Hepatocyte (in vitro differentiated cells): ENCODE data around the gene TAGLN3. TPM values are rescaled to one million over a fixed set of nuclear protein-coding genes. Genes with fewer than 3 reads are reported as not detected.

Source experiments
- DNase-seq: peaks from one replicate; pipeline ENCODE4 v3.0.0-alpha.2; 2016; ENCODE audit warnings: low spot score
- H2AFZ ChIP-seq: fragments of 200-600 bp; sonication (generic); 2 replicates; pipeline ENCODE4 v1.6.0; 2016; ENCODE audit warnings: antibody characterized with exemption, mild to moderate bottlenecking
- H3K27ac ChIP-seq: fragments of 200-600 bp; sonication (generic); 2 replicates; pipeline ENCODE4 v1.5.1; 2016; ENCODE audit warnings: mild to moderate bottlenecking
- H3K27me3 ChIP-seq: fragments of 200-600 bp; sonication (generic); 2 replicates; pipeline ENCODE4 v1.6.1; 2016
- H3K36me3 ChIP-seq: fragments of 200-600 bp; sonication (generic); replicated peaks from 2 replicates; pipeline ENCODE4 v1.5.1; 2016; ENCODE audit warnings: low read depth; ENCODE audit not compliant: insufficient read depth
- H3K4me1 ChIP-seq: fragments of 200-600 bp; sonication (generic); 2 replicates; pipeline ENCODE4 v1.5.1; 2016; ENCODE audit warnings: mild to moderate bottlenecking, moderate library complexity; ENCODE audit not compliant: insufficient read depth
- H3K4me2 ChIP-seq: fragments of 200-600 bp; sonication (generic); 2 replicates; pipeline ENCODE4 v1.6.0; 2016
- H3K4me3 ChIP-seq: fragments of 200-600 bp; sonication (generic); 2 replicates; pipeline ENCODE4 v1.5.1; 2016; ENCODE audit warnings: mild to moderate bottlenecking
- H3K79me2 ChIP-seq: fragments of 200-600 bp; sonication (generic); 2 replicates; pipeline ENCODE4 v1.6.0; 2017; ENCODE audit warnings: mild to moderate bottlenecking
- H3K9me2 ChIP-seq: fragments of 200-600 bp; sonication (generic); replicated peaks from 2 replicates; pipeline ENCODE4 v1.6.0; 2017; ENCODE audit warnings: mild to moderate bottlenecking; ENCODE audit not compliant: insufficient read depth
- H3K9me3 ChIP-seq: fragments of 200-600 bp; sonication (generic); 2 replicates; pipeline ENCODE4 v1.5.1; 2016; ENCODE audit warnings: low read depth, mild to moderate bottlenecking
- H4K20me1 ChIP-seq: fragments of 200-600 bp; sonication (generic); 2 replicates; pipeline ENCODE4 v1.6.0; 2016; ENCODE audit warnings: mild to moderate bottlenecking; ENCODE audit not compliant: insufficient read depth, poor library complexity, severe bottlenecking
- CTCF ChIP-seq: fragments of 200-600 bp; sonication (generic); IDR thresholded peaks from 2 replicates; pipeline ENCODE4 v1.5.1; 2016; ENCODE audit warnings: antibody characterized with exemption, mild to moderate bottlenecking; ENCODE audit not compliant: poor library complexity
- EZH2 ChIP-seq: fragments of 200-600 bp; sonication (generic); IDR thresholded peaks from 2 replicates; pipeline ENCODE4 v1.6.1; 2016; ENCODE audit warnings: antibody characterized with exemption, mild to moderate bottlenecking, borderline replicate concordance
- EZH2phosphoT487 ChIP-seq: fragments of 200-600 bp; sonication (generic); IDR thresholded peaks from one replicate; pipeline ENCODE4 v1.6.1; 2018; ENCODE audit warnings: antibody characterized with exemption, mild to moderate bottlenecking, low read depth, moderate library complexity; ENCODE audit not compliant: unreplicated experiment, severe bottlenecking
- WGBS: methylation state at CpG from one replicate; pipeline ENCODE4 v1.1.6; 2016; ENCODE audit warnings: low lambda C conversion rate; ENCODE audit errors: missing lambda C conversion rate; 5-methylcytosine and 5-hydroxymethylcytosine counted together
- polyA plus RNA-seq: library from polyadenylated mRNA; unstranded; fragments of >200 nt; fragmentation: Nextera tagmentation; extraction: Ambion mirVana; gene quantifications from 2 replicates; pipeline ENCODE4 v1.2.1, GENCODE V29; 2016
- total RNA-seq: library from RNA; depleted of rRNA; stranded (reverse); fragments of >200 nt; gene quantifications from 2 replicates; pipeline ENCODE4 v1.2.3, GENCODE V29; 2014

The TAGLN3 gene
- total and polyA plus RNA-seq, 2 experiments from 2014 or later: 0.51 to 2.1 TPM

- H3K27ac ChIP-seq: peak within 1 kb of the TSS; percentile 63
- no peaks in the 10 kb centered on the region for H4K20me1 ChIP-seq
- no peaks in the 10 kb centered on the region for H3K9me3 ChIP-seq
- 3% methylated on average over 61 of the region's 61 CpGs for WGBS
- peak within 1 kb of the TSS; percentile 72 for H2AFZ ChIP-seq
- H3K9me2 ChIP-seq: no peaks in the 10 kb centered on the region
- TF ChIP-seq CTCF (no peak), EZH2 (no peak), EZH2phosphoT487 (no peak)
- H3K4me3 ChIP-seq: peak within 1 kb of the TSS; percentile 43
- H3K27me3 ChIP-seq: no peaks in the 10 kb centered on the region
- peak within 1 kb of the TSS; percentile 86 for H3K4me2 ChIP-seq
- no peaks in the 10 kb centered on the region for H3K4me1 ChIP-seq
- peaks cover 41% of the 10 kb centered on the region for H3K79me2 ChIP-seq
- peak; percentile 99 for DNase-seq
- no peaks in the 10 kb centered on the region for H3K36me3 ChIP-seq
Measured at GRCh38 chr3:111978583-111979433, 19.9 kb upstream of the TAGLN3 start, which contains the start of gene ABHD10. ABHD10 (plus strand) TSS chr3:111979026; CDS start chr3:111979062, 36 bp downstream.

- no peaks in the 10 kb centered on the region for H3K36me3 ChIP-seq
- peak overlapping the region; percentile 63 for H3K27ac ChIP-seq
Measured at GRCh38 chr3:111979434-111980038, 19.2 kb upstream of the TAGLN3 start.

GRCh38 chr3:111980716-111981456, 17.8 kb upstream of the TAGLN3 start:
- Histone ChIP-seq H3K9me2 (no peaks in the 10 kb centered on the region), H3K4me3 (no peak overlapping the region), H3K36me3 (no peaks in the 10 kb centered on the region), H3K27me3 (no peaks in the 10 kb centered on the region), H3K4me2 (peak overlapping the region; percentile 86), H2AFZ (no peak overlapping the region), H4K20me1 (no peaks in the 10 kb centered on the region), H3K4me1 (no peaks in the 10 kb centered on the region), H3K9me3 (no peaks in the 10 kb centered on the region), H3K27ac (no peak overlapping the region), H3K79me2 (peaks cover 41% of the 10 kb centered on the region)
- 95% methylated on average over 10 of the region's 10 CpGs for WGBS
- DNase-seq: no peak
- no peak for TF ChIP-seq EZH2
- no peak for TF ChIP-seq CTCF
- TF ChIP-seq EZH2phosphoT487: no peak

More at GRCh38 chr3:111979434-111980038, 19.2 kb upstream of the TAGLN3 start:
- H3K27me3 ChIP-seq: no peaks in the 10 kb centered on the region
- H2AFZ ChIP-seq: peak overlapping the region; percentile 72
- no peaks in the 10 kb centered on the region for H3K9me2 ChIP-seq
- TF ChIP-seq CTCF: no peak
- no peak for TF ChIP-seq EZH2
- TF ChIP-seq EZH2phosphoT487: no peak
- H3K9me3 ChIP-seq: no peaks in the 10 kb centered on the region
- H3K4me1 ChIP-seq: no peaks in the 10 kb centered on the region
- 31% methylated on average over 5 of the region's 5 CpGs for WGBS
- H3K4me2 ChIP-seq: peak overlapping the region; percentile 86
- DNase-seq: no peak
- H3K79me2 ChIP-seq: peaks cover 41% of the 10 kb centered on the region
- H4K20me1 ChIP-seq: no peaks in the 10 kb centered on the region
- peak overlapping the region; percentile 43 for H3K4me3 ChIP-seq
